IPS-15b (cell line): Measurements from ENCODE around the gene ZNF473.
A peak's percentile ranks its signal among the peaks of the same experiment; 100 is the strongest.
"Not testable (repeated sequence)": the region's sequence is repeated elsewhere in the genome, so short reads cannot be mapped to it uniquely, and the experiment has no call there.

Experiments used
- H3K27me3 ChIP-seq: one replicate; pipeline ENCODE4 v1.6.1; 2013; ENCODE audit warnings: low read length; ENCODE audit not compliant: control insufficient read depth, insufficient read depth
- H3K36me3 ChIP-seq: one replicate; pipeline ENCODE4 v1.6.1; 2013; ENCODE audit warnings: low read length; ENCODE audit not compliant: control insufficient read depth, insufficient read depth
- H3K4me1 ChIP-seq: one replicate; pipeline ENCODE4 v1.6.1; 2013; ENCODE audit warnings: mild to moderate bottlenecking, low read length; ENCODE audit not compliant: control insufficient read depth, insufficient read depth
- H3K4me3 ChIP-seq: one replicate; pipeline ENCODE4 v1.5.1; 2013; ENCODE audit warnings: low read depth, low read length
- H3K9ac ChIP-seq: one replicate; pipeline ENCODE4 v1.6.1; 2013; ENCODE audit warnings: low read depth, mild to moderate bottlenecking, low read length
- H3K9me3 ChIP-seq: one replicate; pipeline ENCODE4 v1.6.1; 2013; ENCODE audit warnings: mild to moderate bottlenecking, low read length; ENCODE audit not compliant: control insufficient read depth, insufficient read depth

Gene ZNF473

GRCh38 chr19:50058425-50058824, 32.6 kb downstream of the ZNF473 start:
- peak overlapping the region; percentile 0 for H3K4me3 ChIP-seq
- H3K4me1 ChIP-seq, result no peaks in the 10 kb centered on the region
- no peaks in the 10 kb centered on the region for H3K27me3 ChIP-seq
- H3K36me3 ChIP-seq, result no peaks in the 10 kb centered on the region
- peaks cover 18% of the 10 kb centered on the region for H3K9me3 ChIP-seq
- no peak overlapping the region for H3K9ac ChIP-seq

- no peak overlapping the region for H3K4me3 ChIP-seq
- no peak overlapping the region for H3K9ac ChIP-seq
- H3K9me3 ChIP-seq, result peaks cover 18% of the 10 kb centered on the region
- no peaks in the 10 kb centered on the region for H3K4me1 ChIP-seq
- no peaks in the 10 kb centered on the region for H3K36me3 ChIP-seq
- no peaks in the 10 kb centered on the region for H3K27me3 ChIP-seq
Measured at GRCh38 chr19:50059045-50059444, 33.2 kb downstream of the ZNF473 start.

- Histone ChIP-seq H3K27me3 (no peaks in the 10 kb centered on the region), H3K9ac (no peak overlapping the region), H3K4me1 (no peaks in the 10 kb centered on the region), H3K9me3 (peaks cover 18% of the 10 kb centered on the region), H3K36me3 (no peaks in the 10 kb centered on the region), H3K4me3 (no peak overlapping the region)
Measured at GRCh38 chr19:50060107-50060506, 34.3 kb downstream of the ZNF473 start.

DNA sequence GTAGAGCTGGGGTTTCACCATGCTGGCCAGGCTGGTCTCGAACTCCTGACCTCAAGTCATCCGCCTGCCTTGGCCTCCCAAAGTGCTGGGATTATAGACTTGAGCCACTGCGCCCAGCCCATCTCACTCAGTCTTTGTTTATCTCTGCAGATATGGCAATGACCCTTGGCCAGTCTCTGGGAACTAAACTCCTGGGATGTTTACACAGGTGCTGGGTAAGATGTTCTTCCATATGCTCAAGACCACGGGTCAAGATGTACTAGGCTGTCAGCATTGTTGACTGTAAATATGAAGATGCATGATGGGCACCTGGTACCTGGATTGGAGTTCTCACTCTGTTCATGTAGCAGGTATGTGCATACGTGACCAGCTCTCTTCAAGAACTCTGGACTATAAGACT, 35.8 kb downstream of the ZNF473 start:
- Histone ChIP-seq H3K9me3 (peaks cover 18% of the 10 kb centered on the region), H3K4me1 (no peaks in the 10 kb centered on the region), H3K27me3 (no peaks in the 10 kb centered on the region), H3K4me3 (no peak overlapping the region), H3K36me3 (no peaks in the 10 kb centered on the region), H3K9ac (no peak overlapping the region)

DNA sequence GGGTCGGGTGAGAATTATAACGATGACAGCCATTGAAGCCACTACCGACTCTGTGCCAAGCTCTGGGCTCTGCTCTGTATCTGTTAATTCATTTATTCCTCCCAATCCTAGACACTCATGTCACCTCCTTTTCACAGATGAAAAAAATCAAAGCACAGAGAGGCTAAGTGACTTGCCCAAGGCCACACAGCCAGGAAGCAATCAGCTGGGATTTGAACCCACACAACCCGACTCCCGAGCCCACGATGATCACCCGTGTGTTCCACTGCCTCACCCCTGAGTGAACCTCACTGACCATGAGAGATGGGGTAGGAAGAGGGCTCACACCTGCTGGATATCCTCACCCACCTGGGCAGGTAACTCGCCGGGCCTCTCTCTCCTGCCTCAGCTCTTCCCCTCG, 40.1 kb downstream of the ZNF473 start:
- Histone ChIP-seq H3K4me1 (no peaks in the 10 kb centered on the region), H3K4me3 (no peak overlapping the region), H3K27me3 (no peaks in the 10 kb centered on the region), H3K9ac (no peak overlapping the region), H3K9me3 (peaks cover 12% of the 10 kb centered on the region), H3K36me3 (no peaks in the 10 kb centered on the region)

DNA sequence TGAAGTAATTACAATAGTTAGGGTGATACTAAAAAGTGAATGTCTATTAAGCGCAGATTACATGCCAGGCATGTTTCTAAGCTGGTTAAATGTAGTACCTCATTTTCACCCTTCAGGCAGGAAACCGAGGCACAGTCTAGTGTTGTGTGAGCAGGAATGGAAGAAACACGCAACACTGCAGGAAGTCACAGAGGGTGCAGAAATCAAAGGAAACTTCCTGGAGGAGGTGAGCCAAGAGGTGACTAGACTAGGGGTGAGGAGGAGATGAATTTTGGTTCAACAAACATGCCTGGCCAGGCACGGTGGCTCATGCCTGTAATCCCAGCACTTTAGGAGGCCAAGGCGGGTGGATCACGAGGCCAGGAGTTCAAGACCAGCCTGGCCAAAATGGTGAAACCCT, 41.8 kb downstream of the ZNF473 start:
- Histone ChIP-seq H3K9me3 (peaks cover 8% of the 10 kb centered on the region), H3K9ac (no peak overlapping the region), H3K36me3 (no peaks in the 10 kb centered on the region), H3K4me1 (no peaks in the 10 kb centered on the region), H3K27me3 (no peaks in the 10 kb centered on the region), H3K4me3 (no peak overlapping the region)

GRCh38 chr19:50068382-50068781, 42.6 kb downstream of the ZNF473 start:
- H3K4me1 ChIP-seq, H3K9me3 ChIP-seq, H3K36me3 ChIP-seq, H3K9ac ChIP-seq, H3K27me3 ChIP-seq, H3K4me3 ChIP-seq: not testable (repeated sequence)

- H3K4me1 ChIP-seq, H3K4me3 ChIP-seq, H3K27me3 ChIP-seq: not testable (repeated sequence)
Measured at GRCh38 chr19:50075076-50075475, 49.3 kb downstream of the ZNF473 start.

GRCh38 chr19:50075644-50076372, 50.0 kb downstream of the ZNF473 start:
- H3K27me3 ChIP-seq, H3K4me3 ChIP-seq, H3K9me3 ChIP-seq, H3K4me1 ChIP-seq, H3K9ac ChIP-seq, H3K36me3 ChIP-seq: not testable (repeated sequence)

More at GRCh38 chr19:50075076-50075475, 49.3 kb downstream of the ZNF473 start:
- H3K36me3 ChIP-seq, H3K9ac ChIP-seq, H3K9me3 ChIP-seq: not testable (repeated sequence)

DNA sequence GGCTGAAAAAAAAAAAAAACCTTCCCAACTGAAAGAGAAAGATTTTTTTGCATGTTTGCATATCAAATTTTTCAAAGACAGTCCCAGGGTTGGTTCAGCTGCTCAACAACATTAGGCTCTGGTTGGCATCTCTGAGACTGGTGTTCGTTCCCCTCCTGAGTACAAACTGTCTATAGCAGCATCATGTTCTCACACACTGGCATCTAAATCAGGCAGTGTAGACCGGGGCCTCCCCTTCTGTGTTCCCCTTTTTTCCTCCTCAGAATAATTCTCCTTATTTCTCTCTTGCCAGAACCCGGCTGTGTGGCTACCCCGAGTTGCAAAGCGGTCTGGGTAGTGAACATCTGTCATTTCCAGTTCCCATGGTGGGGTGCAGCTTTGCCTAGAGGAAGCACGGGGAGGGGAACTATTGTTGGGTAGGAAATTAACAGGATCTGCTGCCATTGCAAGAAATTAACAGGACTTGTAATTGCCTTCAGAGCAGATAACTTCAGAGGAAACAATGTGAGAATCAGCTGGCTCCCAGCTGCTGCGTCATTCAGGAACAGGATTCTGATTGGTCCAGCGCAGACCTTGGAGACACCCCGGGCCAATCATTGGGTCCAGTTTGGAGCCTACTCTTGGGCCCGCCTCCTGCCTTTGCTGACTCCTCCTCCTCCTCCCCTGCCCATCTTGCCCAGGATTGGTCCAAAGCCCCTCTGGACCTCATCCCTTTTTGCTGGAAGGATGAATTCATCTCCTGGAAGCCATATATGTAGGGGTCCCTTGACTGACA, 51.0 kb downstream of the ZNF473 start:
- H3K9ac ChIP-seq, H3K9me3 ChIP-seq, H3K36me3 ChIP-seq, H3K4me3 ChIP-seq, H3K4me1 ChIP-seq, H3K27me3 ChIP-seq: not testable (repeated sequence)

- H3K36me3 ChIP-seq, H3K9ac ChIP-seq, H3K4me3 ChIP-seq, H3K4me1 ChIP-seq, H3K27me3 ChIP-seq, H3K9me3 ChIP-seq: not testable (repeated sequence)
Measured at GRCh38 chr19:50079014-50079413, 53.2 kb downstream of the ZNF473 start.

DNA sequence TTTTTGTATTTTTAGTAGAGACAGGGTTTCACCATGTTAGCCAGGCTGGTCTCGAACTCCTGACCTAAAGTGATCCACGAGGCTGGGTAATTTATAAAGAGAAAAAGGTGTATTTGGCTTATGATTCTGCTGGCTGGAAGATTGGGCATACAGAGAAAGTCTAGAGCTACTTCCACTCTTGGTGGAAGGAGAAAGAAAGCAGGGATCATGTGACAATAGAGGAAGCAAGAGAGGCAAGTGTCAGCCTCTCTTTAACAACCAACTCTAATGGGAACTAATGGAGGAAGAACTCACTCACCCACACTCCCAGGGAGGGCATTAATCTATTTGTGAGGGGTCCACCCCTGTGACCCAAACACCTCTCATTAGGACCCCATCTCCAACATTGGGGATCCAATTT, 58.6 kb downstream of the ZNF473 start:
- not testable (repeated sequence) for H3K36me3 ChIP-seq, H3K9me3 ChIP-seq, H3K9ac ChIP-seq, H3K4me3 ChIP-seq, H3K27me3 ChIP-seq, H3K4me1 ChIP-seq
